RWPE2 (cell line): ENCODE measurements around the gene ASTN2.
"Not testable (repeated sequence)": the region's sequence is repeated elsewhere in the genome, so short reads cannot be mapped to it uniquely, and the experiment has no call there.

Experiments used
- ATAC-seq: fragments of 200-7000 bp; cut with Tn5 transposase; 3 replicates; pipeline ENCODE4 v1.9.1; 2021; ENCODE audit warnings: low read depth
- DNase-seq: peaks from one replicate; pipeline ENCODE4 v3.0.0-alpha.2; 2020; ENCODE audit warnings: low spot score
- H3K27ac ChIP-seq: fragments of 450-650 bp; 2 replicates; pipeline ENCODE4 v1.5.1; 2017; ENCODE audit warnings: mild to moderate bottlenecking; ENCODE audit not compliant: poor library complexity, severe bottlenecking
- H3K27me3 ChIP-seq: fragments of 250-450 bp; sonication (Bioruptor Pico); 2 replicates; pipeline ENCODE4 v1.5.1; 2021; ENCODE audit warnings: mild to moderate bottlenecking, moderate library complexity; ENCODE audit not compliant: insufficient read depth, poor library complexity, severe bottlenecking
- H3K36me3 ChIP-seq: fragments of 250-450 bp; sonication (Bioruptor Pico); 2 replicates; pipeline ENCODE4 v1.5.1; 2020; ENCODE audit warnings: low read depth, mild to moderate bottlenecking, moderate library complexity
- H3K4me1 ChIP-seq: fragments of 250-450 bp; sonication (Bioruptor Pico); 2 replicates; pipeline ENCODE4 v1.5.1; 2021; ENCODE audit warnings: mild to moderate bottlenecking, moderate library complexity; ENCODE audit not compliant: insufficient read depth, poor library complexity, severe bottlenecking
- H3K4me3 ChIP-seq: fragments of 250-450 bp; sonication (Bioruptor Pico); 2 replicates; pipeline ENCODE4 v1.5.1; 2021; ENCODE audit warnings: mild to moderate bottlenecking, moderate library complexity; ENCODE audit not compliant: severe bottlenecking
- H3K9me3 ChIP-seq: fragments of 250-450 bp; sonication (Bioruptor Pico); 2 replicates; pipeline ENCODE4 v1.5.1; 2021; ENCODE audit warnings: mild to moderate bottlenecking, moderate library complexity; ENCODE audit not compliant: severe bottlenecking
- TF ChIP-seq, protein P1 (sequence below): fragments of 450-650 bp; IDR thresholded peaks from one replicate; pipeline ENCODE4 v1.5.1; 2017; ENCODE audit warnings: mild to moderate bottlenecking, moderate library complexity; ENCODE audit not compliant: poor library complexity, severe bottlenecking

The ASTN2 gene

GRCh38 chr9:116842658-116843057, 572.2 kb downstream of the ASTN2 start:
- TF ChIP-seq, protein P1, sequence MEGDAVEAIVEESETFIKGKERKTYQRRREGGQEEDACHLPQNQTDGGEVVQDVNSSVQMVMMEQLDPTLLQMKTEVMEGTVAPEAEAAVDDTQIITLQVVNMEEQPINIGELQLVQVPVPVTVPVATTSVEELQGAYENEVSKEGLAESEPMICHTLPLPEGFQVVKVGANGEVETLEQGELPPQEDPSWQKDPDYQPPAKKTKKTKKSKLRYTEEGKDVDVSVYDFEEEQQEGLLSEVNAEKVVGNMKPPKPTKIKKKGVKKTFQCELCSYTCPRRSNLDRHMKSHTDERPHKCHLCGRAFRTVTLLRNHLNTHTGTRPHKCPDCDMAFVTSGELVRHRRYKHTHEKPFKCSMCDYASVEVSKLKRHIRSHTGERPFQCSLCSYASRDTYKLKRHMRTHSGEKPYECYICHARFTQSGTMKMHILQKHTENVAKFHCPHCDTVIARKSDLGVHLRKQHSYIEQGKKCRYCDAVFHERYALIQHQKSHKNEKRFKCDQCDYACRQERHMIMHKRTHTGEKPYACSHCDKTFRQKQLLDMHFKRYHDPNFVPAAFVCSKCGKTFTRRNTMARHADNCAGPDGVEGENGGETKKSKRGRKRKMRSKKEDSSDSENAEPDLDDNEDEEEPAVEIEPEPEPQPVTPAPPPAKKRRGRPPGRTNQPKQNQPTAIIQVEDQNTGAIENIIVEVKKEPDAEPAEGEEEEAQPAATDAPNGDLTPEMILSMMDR = peak; percentile 27
- Histone ChIP-seq H3K4me3 (no peak overlapping the region), H3K4me1 (peaks cover 21% of the 10 kb centered on the region), H3K9me3 (no peaks in the 10 kb centered on the region), H3K27me3 (no peaks in the 10 kb centered on the region), H3K36me3 (0 out of 2 replicates have a peak, but pooled peaks cover 3% of the 10 kb centered on the region), H3K27ac (no peak overlapping the region)
- ATAC-seq (peak; percentile 31; the same call in 2 of the 3 replicates), DNase-seq (no peak)

DNA sequence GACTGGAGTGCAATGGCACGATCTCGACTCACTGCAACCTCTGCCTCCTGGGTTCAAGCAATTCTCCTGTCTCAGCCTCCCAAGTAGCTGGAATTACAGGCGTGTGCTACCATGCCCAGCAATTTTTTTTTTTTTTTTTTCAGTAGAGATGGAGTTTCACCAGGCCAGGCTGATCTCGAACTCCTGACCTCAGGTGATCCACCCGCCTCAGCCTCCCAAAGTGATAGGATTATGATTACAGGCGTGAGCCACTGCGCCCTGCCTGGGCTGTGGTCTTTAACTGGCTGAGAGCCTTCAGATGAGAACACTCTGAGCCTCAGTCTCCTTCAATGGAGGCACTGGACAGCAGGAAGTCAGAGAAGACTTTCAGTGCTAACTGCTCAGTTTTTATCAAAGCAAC, 576.4 kb downstream of the ASTN2 start:
- not testable (repeated sequence) for H3K27me3 ChIP-seq, H3K4me3 ChIP-seq, H3K9me3 ChIP-seq, ATAC-seq, H3K36me3 ChIP-seq, DNase-seq
- Histone ChIP-seq H3K4me1 (peaks cover 28% of the 10 kb centered on the region), H3K27ac (peak overlapping the region; percentile 97)

GRCh38 chr9:116837018-116837989, 577.6 kb downstream of the ASTN2 start:
- H3K36me3 ChIP-seq = no peaks in the 10 kb centered on the region
- H3K4me1 ChIP-seq = peaks cover 28% of the 10 kb centered on the region
- H3K27me3 ChIP-seq = no peaks in the 10 kb centered on the region
- DNase-seq (peak; percentile 84), ATAC-seq (peak; percentile 92)
- H3K4me3 ChIP-seq = no peak overlapping the region
- no peaks in the 10 kb centered on the region for H3K9me3 ChIP-seq
- H3K27ac ChIP-seq = peak overlapping the region; percentile 97
- TF ChIP-seq, protein P1 = no peak

DNA sequence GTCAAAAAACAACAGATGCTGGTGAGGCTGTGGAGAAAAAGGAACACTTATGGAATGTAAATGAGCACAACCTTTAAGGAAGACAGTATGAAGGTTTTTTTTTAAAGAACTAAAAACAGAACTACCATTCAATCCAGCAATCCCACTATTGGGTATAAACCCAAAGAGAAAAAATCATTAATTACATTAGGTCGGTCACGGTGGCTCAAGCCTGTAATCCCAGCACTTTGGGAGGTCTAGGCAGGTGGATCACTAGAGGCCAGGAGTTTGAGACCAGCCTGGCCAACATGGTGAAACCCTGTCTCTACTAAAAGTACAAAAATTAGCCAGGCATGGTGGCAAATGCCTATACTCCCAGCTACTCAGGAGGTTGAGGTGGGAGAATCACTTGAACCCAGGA, 584.5 kb downstream of the ASTN2 start:
- H3K36me3 ChIP-seq, H3K27ac ChIP-seq, H3K4me1 ChIP-seq, H3K4me3 ChIP-seq, DNase-seq, H3K27me3 ChIP-seq, H3K9me3 ChIP-seq, ATAC-seq: not testable (repeated sequence)

DNA sequence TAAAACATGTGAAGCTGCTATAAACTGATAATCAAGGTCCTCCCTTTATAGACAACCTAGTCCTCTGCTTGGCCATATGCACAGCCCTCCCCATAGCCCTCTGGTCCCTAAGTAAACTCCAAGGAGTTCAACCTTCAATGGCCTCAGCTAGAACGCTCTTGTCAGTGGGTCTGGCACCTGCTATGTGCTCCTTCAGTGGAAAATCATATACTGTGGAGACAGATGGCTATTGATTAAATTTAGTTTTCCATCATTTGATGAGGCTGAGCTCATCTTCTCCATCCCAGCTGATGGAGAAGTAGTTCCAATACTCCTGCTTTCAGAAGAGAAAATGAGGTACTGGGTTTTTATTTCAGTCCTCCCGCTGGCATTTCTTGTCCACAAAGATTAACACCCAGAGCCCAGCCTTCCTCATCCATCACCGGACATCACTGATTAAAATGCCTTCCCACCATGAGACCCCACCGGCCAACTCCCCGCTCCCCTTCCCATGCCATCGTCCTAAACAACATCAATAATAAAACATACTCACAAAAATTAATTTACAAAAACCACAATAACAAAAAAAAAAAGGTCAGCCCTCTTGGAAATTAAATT, 593.1 kb downstream of the ASTN2 start:
- no peaks in the 10 kb centered on the region for H3K4me1 ChIP-seq
- no peaks in the 10 kb centered on the region for H3K27me3 ChIP-seq
- H3K36me3 ChIP-seq = no peaks in the 10 kb centered on the region
- TF ChIP-seq, protein P1 = no peak
- H3K9me3 ChIP-seq = no peaks in the 10 kb centered on the region
- H3K4me3 ChIP-seq = no peak overlapping the region
- no peak overlapping the region for H3K27ac ChIP-seq
- ATAC-seq (no peak), DNase-seq (no peak)
